ES-I3 (cell line): ENCODE measurements around the gene PPFIBP1.
"Not testable (repeated sequence)": the region's sequence is repeated elsewhere in the genome, so short reads cannot be mapped to it uniquely, and the experiment has no call there.

Source experiments
- H3K36me3 ChIP-seq: 2 replicates; pipeline ENCODE4 v1.6.1; 2013; ENCODE audit warnings: mild to moderate bottlenecking, low read length, control low read depth, moderate library complexity; ENCODE audit not compliant: insufficient read depth
- H3K4me1 ChIP-seq: 2 replicates; pipeline ENCODE4 v1.6.1; 2013; ENCODE audit warnings: mild to moderate bottlenecking, control low read depth, low read length; ENCODE audit not compliant: insufficient read depth
- H3K9ac ChIP-seq: 2 replicates; pipeline ENCODE4 v1.6.1; 2013; ENCODE audit warnings: low read depth, mild to moderate bottlenecking, low read length, moderate library complexity
- H3K9me3 ChIP-seq: 2 replicates; pipeline ENCODE4 v1.6.1; 2013; ENCODE audit warnings: mild to moderate bottlenecking, low read length, moderate library complexity; ENCODE audit not compliant: control insufficient read depth, insufficient read depth

PPFIBP1 gene

GRCh38 chr12:27593266-27593665 is 69.3 kb downstream of the PPFIBP1 start:
- Histone ChIP-seq H3K4me1 (no peaks in the 10 kb centered on the region), H3K9me3 (no peaks in the 10 kb centered on the region; the same call in 1 of the 2 replicates), H3K9ac (no peak overlapping the region), H3K36me3 (no peaks in the 10 kb centered on the region)

GRCh38 chr12:27595231-27595642 is 71.2 kb downstream of the PPFIBP1 start:
- Histone ChIP-seq H3K9me3 (no peaks in the 10 kb centered on the region; the same call in 1 of the 2 replicates), H3K9ac (no peak overlapping the region), H3K36me3 (no peaks in the 10 kb centered on the region), H3K4me1 (no peaks in the 10 kb centered on the region)

GRCh38 chr12:27598866-27599265 is 74.9 kb downstream of the PPFIBP1 start:
- not testable (repeated sequence) for H3K36me3 ChIP-seq, H3K9me3 ChIP-seq

GRCh38 chr12:27601056-27601828 is 77.2 kb downstream of the PPFIBP1 start:
- not testable (repeated sequence) for H3K4me1 ChIP-seq, H3K9ac ChIP-seq, H3K9me3 ChIP-seq, H3K36me3 ChIP-seq

More at GRCh38 chr12:27598866-27599265, 74.9 kb downstream of the PPFIBP1 start:
- H3K9ac ChIP-seq, H3K4me1 ChIP-seq: not testable (repeated sequence)

GRCh38 chr12:27602516-27602915 is 78.5 kb downstream of the PPFIBP1 start:
- Histone ChIP-seq H3K4me1 (no peaks in the 10 kb centered on the region), H3K36me3 (no peaks in the 10 kb centered on the region), H3K9ac (no peak overlapping the region), H3K9me3 (no peaks in the 10 kb centered on the region)

- Histone ChIP-seq H3K4me1 (no peaks in the 10 kb centered on the region), H3K36me3 (no peaks in the 10 kb centered on the region), H3K9me3 (no peaks in the 10 kb centered on the region), H3K9ac (no peak overlapping the region)
These were observed 80.4 kb downstream of the PPFIBP1 start for GRCh38 chr12:27604431-27604830.

GRCh38 chr12:27606986-27607385 is 83.0 kb downstream of the PPFIBP1 start:
- no peaks in the 10 kb centered on the region for H3K4me1 ChIP-seq
- H3K9ac ChIP-seq: no peak overlapping the region

GRCh38 chr12:27607591-27607990 is 83.6 kb downstream of the PPFIBP1 start:
- Histone ChIP-seq H3K36me3 (no peaks in the 10 kb centered on the region), H3K9ac (no peak overlapping the region), H3K9me3 (no peaks in the 10 kb centered on the region), H3K4me1 (no peaks in the 10 kb centered on the region)

More at GRCh38 chr12:27606986-27607385, 83.0 kb downstream of the PPFIBP1 start:
- Histone ChIP-seq H3K36me3 (no peaks in the 10 kb centered on the region), H3K9me3 (no peaks in the 10 kb centered on the region)

- Histone ChIP-seq H3K9me3 (no peaks in the 10 kb centered on the region), H3K9ac (no peak overlapping the region), H3K4me1 (no peaks in the 10 kb centered on the region), H3K36me3 (no peaks in the 10 kb centered on the region)
These were observed 84.9 kb downstream of the PPFIBP1 start for GRCh38 chr12:27608890-27609289.

- Histone ChIP-seq H3K9me3 (no peaks in the 10 kb centered on the region), H3K4me1 (peaks cover 5% of the 10 kb centered on the region; the same call in 1 of the 2 replicates), H3K9ac (no peak overlapping the region), H3K36me3 (no peaks in the 10 kb centered on the region)
These were observed 86.4 kb downstream of the PPFIBP1 start for GRCh38 chr12:27610374-27610773.

GRCh38 chr12:27614386-27614785 is 90.4 kb downstream of the PPFIBP1 start:
- H3K36me3 ChIP-seq: no peaks in the 10 kb centered on the region
- no peaks in the 10 kb centered on the region for H3K9me3 ChIP-seq
- peaks cover 9% of the 10 kb centered on the region; the same call in 1 of the 2 replicates for H3K4me1 ChIP-seq
- no peak overlapping the region for H3K9ac ChIP-seq

GRCh38 chr12:27614866-27615265 is 90.9 kb downstream of the PPFIBP1 start:
- Histone ChIP-seq H3K36me3 (no peaks in the 10 kb centered on the region), H3K4me1 (peaks cover 9% of the 10 kb centered on the region; the same call in 1 of the 2 replicates), H3K9ac (no peak overlapping the region), H3K9me3 (no peaks in the 10 kb centered on the region)

- Histone ChIP-seq H3K4me1 (peaks cover 9% of the 10 kb centered on the region; the same call in 1 of the 2 replicates), H3K36me3 (no peaks in the 10 kb centered on the region), H3K9ac (no peak overlapping the region)
These were observed 91.4 kb downstream of the PPFIBP1 start for GRCh38 chr12:27615331-27615891.

GRCh38 chr12:27616356-27617142 is 92.5 kb downstream of the PPFIBP1 start:
- H3K9ac ChIP-seq: no peak overlapping the region
- no peaks in the 10 kb centered on the region for H3K36me3 ChIP-seq
- peaks cover 9% of the 10 kb centered on the region; the same call in 1 of the 2 replicates for H3K4me1 ChIP-seq
- no peaks in the 10 kb centered on the region for H3K9me3 ChIP-seq

More at GRCh38 chr12:27615331-27615891, 91.4 kb downstream of the PPFIBP1 start:
- H3K9me3 ChIP-seq: no peaks in the 10 kb centered on the region
